Keratinocyte (primary cell): ENCODE measurements around the gene EID1. TPM values are rescaled to one million over a fixed set of nuclear protein-coding genes. Genes with fewer than 3 reads are reported as not detected.

ENCODE experiments used
- DNase-seq: peaks from one replicate; pipeline ENCODE4 v3.0.0-alpha.2; 2011; ENCODE audit warnings: low read depth, missing footprints, low spot score
- FAIRE-seq: peaks from 2 replicates; lab custom pipeline; 2011; peaks lifted over from hg19 to GRCh38; lab: Jason Lieb, UNC
- H2AFZ ChIP-seq: 2 replicates; pipeline ENCODE4 v1.6.0; 2012; ENCODE audit warnings: low read length, control low read depth, inconsistent platforms; ENCODE audit not compliant: control insufficient read depth
- H3K27ac ChIP-seq: 2 replicates; pipeline ENCODE4 v1.5.1; 2011; ENCODE audit warnings: low read length; ENCODE audit not compliant: control insufficient read depth, insufficient read depth
- H3K27me3 ChIP-seq: 3 replicates; pipeline ENCODE4 v1.6.0; 2011; ENCODE audit warnings: low read length; ENCODE audit not compliant: control insufficient read depth, insufficient read depth; ENCODE audit errors: extremely low read depth
- H3K36me3 ChIP-seq, 2 experiments: 2 replicates in 1 of 2; 3 replicates in 1 of 2; pipeline ENCODE4 v1.5.1; 2011; ENCODE audit warnings: low read length in 2 of 2, mild to moderate bottlenecking in 1 of 2; ENCODE audit not compliant: control insufficient read depth in 2 of 2, insufficient read depth in 2 of 2; ENCODE audit errors: extremely low read depth in 1 of 2
- H3K4me1 ChIP-seq: 3 replicates; pipeline ENCODE4 v1.5.1; 2011; ENCODE audit warnings: low read length; ENCODE audit not compliant: control insufficient read depth, insufficient read depth; ENCODE audit errors: extremely low read depth
- H3K4me2 ChIP-seq: 3 replicates; pipeline ENCODE4 v1.6.0; 2011; ENCODE audit warnings: low read depth, low read length; ENCODE audit not compliant: control insufficient read depth, insufficient read depth; ENCODE audit errors: extremely low read depth
- H3K4me3 ChIP-seq, 3 experiments: fragments of 200-600 bp in 1 of 3; sonication (generic) in 1 of 3; 2 replicates in 2 of 3; 3 replicates in 1 of 3; pipeline ENCODE4 v1.5.1; 2011 to 2016; ENCODE audit warnings: low read length in 3 of 3, mild to moderate bottlenecking in 3 of 3, control low read depth in 2 of 3, inconsistent platforms in 1 of 3, low read depth in 1 of 3, mixed read lengths in 1 of 3, mixed run types in 1 of 3, moderate library complexity in 1 of 3; ENCODE audit not compliant: control insufficient read depth in 2 of 3, insufficient read depth in 2 of 3; ENCODE audit errors: extremely low read depth in 1 of 3
- H3K79me2 ChIP-seq: 2 replicates; pipeline ENCODE4 v1.6.0; 2012; ENCODE audit warnings: low read length; ENCODE audit not compliant: control insufficient read depth, insufficient read depth
- H3K9ac ChIP-seq: 3 replicates; pipeline ENCODE4 v1.6.0; 2011; ENCODE audit warnings: low read length; ENCODE audit not compliant: control insufficient read depth, insufficient read depth; ENCODE audit errors: extremely low read depth
- H3K9me1 ChIP-seq: 3 replicates; pipeline ENCODE4 v1.6.0; 2011; ENCODE audit warnings: low read length; ENCODE audit not compliant: control insufficient read depth, insufficient read depth; ENCODE audit errors: extremely low read depth
- H3K9me3 ChIP-seq: 2 replicates; pipeline ENCODE4 v1.5.1; 2012; ENCODE audit warnings: low read depth, low read length; ENCODE audit not compliant: control insufficient read depth
- H4K20me1 ChIP-seq: 3 replicates; pipeline ENCODE4 v1.6.0; 2011; ENCODE audit warnings: low read length; ENCODE audit not compliant: control insufficient read depth, insufficient read depth; ENCODE audit errors: extremely low read depth
- CTCF ChIP-seq, 3 experiments: IDR thresholded peaks in 1 of 3; conservative IDR thresholded peaks in 1 of 3; optimal IDR thresholded peaks in 1 of 3; 2 replicates in 2 of 3; 3 replicates in 1 of 3; pipeline versions ENCODE3 to v1.5.1; 2011; ENCODE audit warnings: low read length in 3 of 3, mild to moderate bottlenecking in 3 of 3, moderate library complexity in 2 of 3, control low read depth in 1 of 3, inconsistent platforms in 1 of 3; ENCODE audit not compliant: insufficient read depth in 2 of 3; ENCODE audit errors: extremely low read depth in 1 of 3
- EZH2 ChIP-seq: IDR thresholded peaks from one replicate; pipeline ENCODE4 v1.6.1; 2012; ENCODE audit warnings: inconsistent platforms, mild to moderate bottlenecking, low read length, moderate library complexity
- dilution Hi-C: fragments of 300-500 bp; cut with MboI; formaldehyde crosslinking; loops from one replicate; pipeline ENCODE4 v1.7.0; 2020; ENCODE audit warnings: low sequenced_read_pairs; ENCODE audit not compliant: extremely low pct_ligation_motif_present
- polyA plus RNA-seq, 5 experiments: library from polyadenylated mRNA; depleted of rRNA in 3 of 5; stranded (reverse) in 3 of 5; stranded (forward) in 1 of 5; unstranded in 1 of 5; fragments of >200 nt; gene quantifications; 1 replicate in 1 of 5; 2 replicates in 3 of 5; 3 replicates in 1 of 5; pipeline versions ENCODE4 v1.2.1 to v1.2.3, GENCODE V29; 2011 to 2012; ENCODE audit warnings: missing spikeins in 2 of 5, low read depth in 1 of 5, low replicate concordance in 1 of 5

Gene EID1
- polyA plus RNA-seq, 1 donor (not counting 4 experiments of a cell fraction or from before 2014, with no cell fraction given): 120 TPM

- H3K9ac ChIP-seq: no peak overlapping the region
- H4K20me1 ChIP-seq: no peaks in the 10 kb centered on the region
- no peak for FAIRE-seq
- DNase-seq: no peak
- H3K27ac ChIP-seq: no peak overlapping the region
- H3K4me3 ChIP-seq: no peak overlapping the region
- H3K9me1 ChIP-seq: no peaks in the 10 kb centered on the region
- H3K4me2 ChIP-seq: no peak overlapping the region
- no peaks in the 10 kb centered on the region for H3K36me3 ChIP-seq
- TF ChIP-seq EZH2 (no peak), CTCF (optimal IDR thresholded peaks at IDR 0.05 in 1 of 3, IDR thresholded peaks at IDR 0.05 in 1 of 3, conservative IDR thresholded peaks at IDR 0.05 in 1 of 3; ENCODE audit: extremely low read depth in 1 of 3, insufficient read depth in 2 of 3, low read length in 3 of 3) (no peak)
- H3K9me3 ChIP-seq: no peaks in the 10 kb centered on the region
- H3K27me3 ChIP-seq: no peaks in the 10 kb centered on the region
- H3K79me2 ChIP-seq: no peaks in the 10 kb centered on the region
- peaks cover 9% of the 10 kb centered on the region for H3K4me1 ChIP-seq
- dilution Hi-C loops: no loop called here
- H2AFZ ChIP-seq: no peak overlapping the region
Measured at GRCh38 chr15:48888191-48888590, 10.3 kb downstream of the EID1 start.

GRCh38 chr15:48888836-48889235 is 10.9 kb downstream of the EID1 start:
- no peaks in the 10 kb centered on the region for H3K9me3 ChIP-seq
- no peak overlapping the region for H2AFZ ChIP-seq
- FAIRE-seq (no peak), DNase-seq (no peak)
- no peak overlapping the region for H3K9ac ChIP-seq
- no peaks in the 10 kb centered on the region for H3K9me1 ChIP-seq
- dilution Hi-C loops: no loop called here
- no peak overlapping the region for H3K27ac ChIP-seq
- H3K4me3 ChIP-seq: no peak overlapping the region
- H3K79me2 ChIP-seq: no peaks in the 10 kb centered on the region
- no peaks in the 10 kb centered on the region for H4K20me1 ChIP-seq
- no peaks in the 10 kb centered on the region for H3K36me3 ChIP-seq
- H3K4me1 ChIP-seq: peaks cover 9% of the 10 kb centered on the region
- no peak overlapping the region for H3K4me2 ChIP-seq
- H3K27me3 ChIP-seq: no peaks in the 10 kb centered on the region
- no peak for TF ChIP-seq EZH2
- no peak for TF ChIP-seq CTCF (optimal IDR thresholded peaks at IDR 0.05 in 1 of 3, IDR thresholded peaks at IDR 0.05 in 1 of 3, conservative IDR thresholded peaks at IDR 0.05 in 1 of 3; ENCODE audit: extremely low read depth in 1 of 3, insufficient read depth in 2 of 3, low read length in 3 of 3)
